Mucosa of rectum (tissue), 2 donors: ENCODE data around the gene MYO5B.

Source experiments
- H3K27ac ChIP-seq, 2 donors: one replicate each; pipeline ENCODE4 v1.7.0; 2013; ENCODE audit warnings: inconsistent platforms in 2 of 2, low read depth in 2 of 2, low read length in 2 of 2
- H3K27me3 ChIP-seq, 2 donors: one replicate each; pipeline ENCODE4 v1.7.0; 2013; ENCODE audit warnings: low read length in 2 of 2; ENCODE audit not compliant: control insufficient read depth in 2 of 2, insufficient read depth in 2 of 2
- H3K36me3 ChIP-seq, 2 donors: one replicate each; pipeline ENCODE4 v1.7.0; 2013; ENCODE audit warnings: low read length in 2 of 2; ENCODE audit not compliant: control insufficient read depth in 2 of 2, insufficient read depth in 2 of 2
- H3K4me1 ChIP-seq, 2 donors: one replicate each; pipeline ENCODE4 v1.7.0; 2013; ENCODE audit warnings: low read length in 2 of 2, mild to moderate bottlenecking in 1 of 2; ENCODE audit not compliant: control insufficient read depth in 2 of 2, insufficient read depth in 2 of 2
- H3K4me3 ChIP-seq, 2 donors: one replicate each; pipeline ENCODE4 v1.7.0; 2013; ENCODE audit warnings: low read length in 2 of 2
- H3K9ac ChIP-seq, 2 donors: one replicate each; pipeline ENCODE4 v1.7.0; 2013; ENCODE audit warnings: low read length in 2 of 2, low read depth in 1 of 2, mild to moderate bottlenecking in 1 of 2
- H3K9me3 ChIP-seq, 2 donors: one replicate each; pipeline ENCODE4 v1.7.0; 2013; ENCODE audit warnings: low read length in 2 of 2; ENCODE audit not compliant: control insufficient read depth in 2 of 2
- donor health status: healthy.
- donor health status: Normal muscosa, but diverticular disease.

MYO5B gene

GRCh38 chr18:50044402-50044801 is 150.5 kb downstream of the MYO5B start:
- no peaks in the 10 kb centered on the region for H3K27me3 ChIP-seq
- no peak overlapping the region for H3K27ac ChIP-seq
- H3K9me3 ChIP-seq: no peaks in the 10 kb centered on the region
- no peak overlapping the region for H3K9ac ChIP-seq
- H3K36me3 ChIP-seq: no peaks in the 10 kb centered on the region
- no peak overlapping the region for H3K4me3 ChIP-seq
- H3K4me1 ChIP-seq: no peaks in the 10 kb centered on the region

DNA sequence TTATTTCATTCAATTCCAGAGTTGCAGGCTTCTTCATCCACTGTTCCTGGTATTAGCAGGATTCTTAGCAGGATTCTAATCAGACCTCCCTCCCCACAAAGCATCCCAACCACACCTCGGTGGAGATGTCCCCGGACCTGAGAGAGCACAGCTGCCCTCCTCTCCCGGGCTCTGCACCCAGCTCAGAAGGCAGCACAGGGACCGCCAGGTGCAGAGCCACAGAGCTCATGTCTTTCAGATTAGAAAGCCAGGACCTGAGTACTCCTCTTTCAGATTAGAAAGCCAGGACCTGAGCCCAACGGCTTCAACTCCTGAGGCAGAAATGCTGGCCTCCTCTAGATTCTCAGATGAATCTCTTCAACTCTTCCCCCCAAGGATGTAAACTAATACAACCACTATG is 152.3 kb downstream of the MYO5B start:
- H3K4me3 ChIP-seq: no peak overlapping the region
- no peak overlapping the region for H3K9ac ChIP-seq
- H3K36me3 ChIP-seq: no peaks in the 10 kb centered on the region

GRCh38 chr18:50039746-50040145 is 155.2 kb downstream of the MYO5B start:
- Histone ChIP-seq H3K4me3 (no peak overlapping the region), H3K9ac (no peak overlapping the region), H3K4me1 (no peaks in the 10 kb centered on the region), H3K36me3 (peaks cover 3 to 7% of the 10 kb centered on the region in 2 donors), H3K27ac (no peak overlapping the region), H3K27me3 (no peaks in the 10 kb centered on the region), H3K9me3 (no peaks in the 10 kb centered on the region)

More for the DNA sequence above, 152.3 kb downstream of the MYO5B start:
- Histone ChIP-seq H3K27ac (no peak overlapping the region), H3K4me1 (no peaks in the 10 kb centered on the region), H3K27me3 (no peaks in the 10 kb centered on the region), H3K9me3 (no peaks in the 10 kb centered on the region)

GRCh38 chr18:50038448-50038847 is 156.5 kb downstream of the MYO5B start:
- Histone ChIP-seq H3K4me3 (no peak overlapping the region), H3K9ac (no peak overlapping the region), H3K27ac (no peak overlapping the region), H3K9me3 (no peaks in the 10 kb centered on the region), H3K36me3 (peaks cover 3 to 7% of the 10 kb centered on the region in 2 donors), H3K4me1 (no peaks in the 10 kb centered on the region), H3K27me3 (no peaks in the 10 kb centered on the region)

DNA sequence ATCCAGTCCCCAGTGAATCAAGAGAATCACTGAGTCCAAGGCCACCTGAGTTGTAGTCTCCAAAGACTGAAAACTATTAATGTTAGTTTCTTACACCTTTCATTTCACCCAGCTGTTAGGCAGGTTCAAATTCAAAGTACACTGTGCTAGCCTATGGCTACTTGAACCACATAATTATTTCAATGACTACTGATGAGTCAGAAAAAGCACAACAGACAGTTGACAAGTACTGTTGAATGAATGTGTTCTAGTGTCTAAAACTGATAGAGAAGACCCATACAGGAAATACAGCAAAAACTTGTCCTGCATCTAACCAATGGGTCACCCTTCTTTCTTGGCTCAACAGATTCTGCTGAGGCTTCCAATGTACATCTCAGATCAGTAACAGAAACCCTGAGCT is 160.9 kb downstream of the MYO5B start:
- Histone ChIP-seq H3K36me3 (peaks cover 3 to 7% of the 10 kb centered on the region in 2 donors), H3K9ac (no peak overlapping the region), H3K9me3 (no peaks in the 10 kb centered on the region), H3K4me1 (no peaks in the 10 kb centered on the region), H3K4me3 (no peak overlapping the region), H3K27me3 (no peaks in the 10 kb centered on the region), H3K27ac (no peak overlapping the region)

DNA sequence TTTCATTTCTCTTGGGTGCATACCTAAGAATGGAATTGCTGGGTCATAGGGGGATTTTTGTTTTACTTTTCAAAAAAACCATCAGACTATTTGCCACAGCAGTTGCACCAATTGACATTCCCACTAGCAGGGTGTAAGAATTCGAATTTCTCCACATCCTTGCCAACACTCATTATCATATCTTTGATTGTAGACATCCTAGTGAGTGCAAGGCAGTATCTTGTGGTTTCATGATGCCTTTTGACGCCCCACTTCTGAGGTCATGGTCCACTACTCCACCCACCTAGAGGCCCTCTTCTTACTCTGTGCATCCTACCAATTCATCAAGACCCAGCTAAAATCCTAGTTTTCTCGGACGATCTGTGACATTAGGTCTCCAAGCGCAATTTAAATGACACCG is 161.9 kb downstream of the MYO5B start:
- Histone ChIP-seq H3K36me3 (peaks cover 3 to 9% of the 10 kb centered on the region in 2 donors), H3K27me3 (no peaks in the 10 kb centered on the region), H3K27ac (no peak overlapping the region), H3K9me3 (no peaks in the 10 kb centered on the region), H3K9ac (no peak overlapping the region), H3K4me3 (no peak overlapping the region), H3K4me1 (no peaks in the 10 kb centered on the region)

DNA sequence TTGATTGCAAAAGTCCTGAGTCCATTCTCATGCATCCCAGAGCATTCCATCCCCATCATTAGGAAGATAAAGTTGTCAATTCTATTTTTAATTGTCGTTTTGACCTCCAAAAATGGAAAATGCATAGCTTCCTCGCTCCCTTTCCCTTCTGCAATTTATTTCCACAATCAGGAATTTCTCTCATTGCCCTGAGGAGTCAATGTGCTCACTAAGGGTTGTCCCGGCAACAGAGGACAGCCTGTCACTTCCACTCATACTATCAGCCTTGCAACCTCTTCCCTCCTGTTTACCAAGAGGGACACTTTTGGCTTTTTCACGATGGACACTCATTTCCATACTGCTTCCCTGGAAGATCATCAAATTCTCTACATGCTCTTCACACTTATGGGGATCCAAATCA is 164.8 kb downstream of the MYO5B start:
- peaks cover 0 to 4% of the 10 kb centered on the region in 2 donors for H3K36me3 ChIP-seq
- H3K9ac ChIP-seq: no peak overlapping the region
- H3K27me3 ChIP-seq: no peaks in the 10 kb centered on the region
- H3K27ac ChIP-seq: no peak overlapping the region
- H3K4me3 ChIP-seq: no peak overlapping the region
- H3K4me1 ChIP-seq: no peaks in the 10 kb centered on the region
- no peaks in the 10 kb centered on the region for H3K9me3 ChIP-seq

DNA sequence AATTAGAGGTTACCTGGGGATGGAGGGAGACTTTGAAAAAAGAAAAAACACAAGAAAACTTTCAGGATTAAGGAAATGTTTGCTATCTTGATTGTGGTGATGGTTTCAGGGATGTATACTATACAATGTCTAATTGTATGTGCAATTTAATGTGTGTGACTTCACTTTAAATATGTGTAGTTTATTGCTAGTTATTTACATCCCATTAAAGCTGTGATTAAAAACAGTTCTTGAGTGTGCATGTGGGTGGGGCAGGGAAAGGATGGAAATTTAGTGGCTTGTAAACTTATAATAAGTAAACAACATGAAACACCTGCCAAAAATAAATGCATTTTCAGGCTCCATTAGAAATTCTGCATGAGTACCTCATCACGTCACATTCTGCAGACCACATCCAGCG is 167.0 kb downstream of the MYO5B start:
- Histone ChIP-seq H3K4me3 (no peak overlapping the region), H3K27ac (no peak overlapping the region)

GRCh38 chr18:50024466-50024865 is 170.5 kb downstream of the MYO5B start:
- Histone ChIP-seq H3K9ac (no peak overlapping the region), H3K4me1 (no peaks in the 10 kb centered on the region), H3K9me3 (no peaks in the 10 kb centered on the region), H3K4me3 (no peak overlapping the region), H3K27me3 (no peaks in the 10 kb centered on the region), H3K36me3 (peaks cover 0 to 4% of the 10 kb centered on the region in 2 donors), H3K27ac (no peak overlapping the region)

More for the DNA sequence above, 167.0 kb downstream of the MYO5B start:
- no peaks in the 10 kb centered on the region for H3K9me3 ChIP-seq
- peaks cover 0 to 4% of the 10 kb centered on the region in 2 donors for H3K36me3 ChIP-seq
- H3K4me1 ChIP-seq: no peaks in the 10 kb centered on the region
- no peak overlapping the region for H3K9ac ChIP-seq
- H3K27me3 ChIP-seq: no peaks in the 10 kb centered on the region

- Histone ChIP-seq H3K27me3 (no peaks in the 10 kb centered on the region), H3K36me3 (peaks cover 0 to 3% of the 10 kb centered on the region in 2 donors), H3K9ac (no peak overlapping the region), H3K4me1 (no peaks in the 10 kb centered on the region), H3K9me3 (no peaks in the 10 kb centered on the region), H3K27ac (no peak overlapping the region), H3K4me3 (no peak overlapping the region)
Observed at GRCh38 chr18:50022985-50023384, 172.0 kb downstream of the MYO5B start.

DNA sequence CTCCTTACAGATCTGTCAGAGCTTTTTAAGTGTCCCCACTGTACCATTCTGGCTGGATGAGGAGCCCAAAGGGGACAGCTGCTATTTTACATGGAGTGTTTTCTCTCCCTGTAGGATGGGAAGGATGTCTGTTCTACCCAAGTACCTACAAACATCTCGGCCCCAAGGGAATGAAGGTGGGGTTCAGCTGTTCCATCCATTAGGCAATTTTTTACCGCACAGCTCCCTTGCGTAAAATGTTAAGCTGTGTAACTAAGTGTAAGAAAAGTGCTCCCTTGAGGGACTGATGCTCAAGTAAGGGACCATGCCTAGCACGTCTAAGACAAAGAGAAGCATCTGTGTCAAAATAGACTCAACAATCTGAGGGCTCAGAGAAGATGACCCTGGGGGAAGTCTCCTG is 180.3 kb downstream of the MYO5B start:
- Histone ChIP-seq H3K4me1 (peaks cover 0 to 3% of the 10 kb centered on the region in 2 donors), H3K27ac (no peak overlapping the region), H3K36me3 (no peaks in the 10 kb centered on the region), H3K27me3 (no peaks in the 10 kb centered on the region), H3K9me3 (no peaks in the 10 kb centered on the region), H3K9ac (no peak overlapping the region), H3K4me3 (no peak overlapping the region)
